ENCODE measurements around the gene FAM20A. TPM values are rescaled to one million over a fixed set of nuclear protein-coding genes. Genes with fewer than 3 reads are reported as not detected.
"Not testable (repeated sequence)": the region's sequence is repeated elsewhere in the genome, so short reads cannot be mapped to it uniquely, and the experiment has no call there.

The FAM20A gene
- total and polyA plus RNA-seq, 2 experiments from 2014 or later, result 9.3 to 10.9 TPM

- in situ Hi-C loops (cut with MboI), result loop anchor here (25.0 kb wide), 1 partner anchor 711 kb away; the partner anchor contains the start of gene ABCA10
- TF ChIP-seq EZH2 (IDR thresholded peaks at IDR 0.05; ENCODE audit: insufficient read depth, poor library complexity, severe bottlenecking) (no peak), EZH2phosphoT487 (IDR thresholded peaks at IDR 0.05; ENCODE audit: insufficient read depth, low read depth) (no peak)
- Histone ChIP-seq H3K79me2 (ENCODE audit: insufficient read depth) (peaks cover 85% of the 10 kb centered on the region), H3F3A (ENCODE audit: insufficient read depth) (peaks cover 22% of the 10 kb centered on the region), H3K4me1 (ENCODE audit: insufficient read depth) (no peaks in the 10 kb centered on the region), H4K20me1 (ENCODE audit: insufficient read depth) (peaks cover 12% of the 10 kb centered on the region; the same call in 1 of the 2 replicates), H3K4me3 (no peak overlapping the region), H3K4me2 (ENCODE audit: unreplicated experiment) (no peak overlapping the region), H2AFZ (no peak overlapping the region), H3K27ac (no peak overlapping the region), H3K27me3 (replicated peaks; ENCODE audit: insufficient read depth) (no peaks in the 10 kb centered on the region), H3K9me3 (ENCODE audit: low read depth) (no peaks in the 10 kb centered on the region), H3K36me3 (ENCODE audit: low read depth) (peaks cover 97% of the 10 kb centered on the region), H3K9ac (no peak overlapping the region), H3K9me2 (ENCODE audit: insufficient read depth) (no peaks in the 10 kb centered on the region)
- 58 to 59% methylated on average over 3 of the region's 3 CpGs for WGBS, 2 experiments (ENCODE audit: low coverage in 1 of 2, low lambda C conversion rate in 2 of 2, missing lambda C conversion rate in 2 of 2)
- DNase-seq, result no peak
Observed at GRCh38 chr17:68526548-68526947, 74.6 kb downstream of the FAM20A start.

- Histone ChIP-seq H3K79me2 (ENCODE audit: insufficient read depth) (peaks cover 100% of the 10 kb centered on the region), H3K9me2 (ENCODE audit: insufficient read depth) (no peaks in the 10 kb centered on the region), H3K9me3 (ENCODE audit: low read depth) (no peaks in the 10 kb centered on the region), H3K27me3 (replicated peaks; ENCODE audit: insufficient read depth) (no peaks in the 10 kb centered on the region), H4K20me1 (ENCODE audit: insufficient read depth) (peaks cover 13% of the 10 kb centered on the region; the same call in 1 of the 2 replicates), H2AFZ (no peak overlapping the region), H3K4me2 (ENCODE audit: unreplicated experiment) (no peak overlapping the region), H3K4me3 (no peak overlapping the region), H3K4me1 (ENCODE audit: insufficient read depth) (no peaks in the 10 kb centered on the region), H3K36me3 (ENCODE audit: low read depth) (peaks cover 79% of the 10 kb centered on the region), H3F3A (ENCODE audit: insufficient read depth) (no peaks in the 10 kb centered on the region), H3K9ac (no peak overlapping the region), H3K27ac (no peak overlapping the region)
- no peak for TF ChIP-seq EZH2phosphoT487 (IDR thresholded peaks at IDR 0.05; ENCODE audit: insufficient read depth, low read depth)
- TF ChIP-seq EZH2 (IDR thresholded peaks at IDR 0.05; ENCODE audit: insufficient read depth, poor library complexity, severe bottlenecking), result no peak
- in situ Hi-C loops (cut with MboI), result no loop called here
- DNase-seq, result no peak
Observed at GRCh38 chr17:68522266-68522665, 78.9 kb downstream of the FAM20A start.

GRCh38 chr17:68519911-68520310 is 81.3 kb downstream of the FAM20A start:
- Histone ChIP-seq H3K9me2 (ENCODE audit: insufficient read depth) (no peaks in the 10 kb centered on the region), H3K9me3 (ENCODE audit: low read depth) (no peaks in the 10 kb centered on the region), H3K27me3 (replicated peaks; ENCODE audit: insufficient read depth) (no peaks in the 10 kb centered on the region), H3K79me2 (ENCODE audit: insufficient read depth) (peaks cover 100% of the 10 kb centered on the region), H2AFZ (no peak overlapping the region), H3K27ac (no peak overlapping the region), H4K20me1 (ENCODE audit: insufficient read depth) (peaks cover 26% of the 10 kb centered on the region; the same call in 1 of the 2 replicates), H3K4me1 (ENCODE audit: insufficient read depth) (peaks cover 18% of the 10 kb centered on the region), H3K4me3 (no peak overlapping the region), H3K36me3 (ENCODE audit: low read depth) (peaks cover 78% of the 10 kb centered on the region), H3K9ac (no peak overlapping the region), H3K4me2 (ENCODE audit: unreplicated experiment) (no peak overlapping the region), H3F3A (ENCODE audit: insufficient read depth) (peaks cover 9% of the 10 kb centered on the region; the same call in 1 of the 2 replicates)
- TF ChIP-seq EZH2phosphoT487 (IDR thresholded peaks at IDR 0.05; ENCODE audit: insufficient read depth, low read depth) (no peak), EZH2 (IDR thresholded peaks at IDR 0.05; ENCODE audit: insufficient read depth, poor library complexity, severe bottlenecking) (no peak)
- DNase-seq, result no peak
- WGBS, 2 experiments (ENCODE audit: low coverage in 1 of 2, low lambda C conversion rate in 2 of 2, missing lambda C conversion rate in 2 of 2), result 93 to 100% methylated on average over 1 of the region's 1 CpG
- in situ Hi-C loops (cut with MboI), result no loop called here

GRCh38 chr17:68519051-68519450 is 82.1 kb downstream of the FAM20A start:
- peaks cover 100% of the 10 kb centered on the region for H3K79me2 ChIP-seq (ENCODE audit: insufficient read depth)
- H3K9me2 ChIP-seq (ENCODE audit: insufficient read depth); H3K9me3 ChIP-seq (ENCODE audit: low read depth); H3K27ac ChIP-seq; H2AFZ ChIP-seq; H3K4me3 ChIP-seq; H3K4me2 ChIP-seq (ENCODE audit: unreplicated experiment); H3K27me3 ChIP-seq (replicated peaks; ENCODE audit: insufficient read depth); H3K9ac ChIP-seq; in situ Hi-C loops (cut with MboI); DNase-seq: not testable (repeated sequence)
- peaks cover 26% of the 10 kb centered on the region for H3K4me1 ChIP-seq (ENCODE audit: insufficient read depth)
- peaks cover 70% of the 10 kb centered on the region for H3K36me3 ChIP-seq (ENCODE audit: low read depth)
- peaks cover 18% of the 10 kb centered on the region for H3F3A ChIP-seq (ENCODE audit: insufficient read depth)
- WGBS, 2 experiments (ENCODE audit: low coverage in 1 of 2, low lambda C conversion rate in 2 of 2, missing lambda C conversion rate in 2 of 2), result 94 to 95% methylated on average over 3 of the region's 3 CpGs
- H4K20me1 ChIP-seq (ENCODE audit: insufficient read depth), result peaks cover 35% of the 10 kb centered on the region; the same call in 1 of the 2 replicates

All from GM23248 (cell line).